CD4-positive, alpha-beta T cell treated with Interleukin-15 for 4 hours (primary cell): ENCODE data around the gene ESPN.

Experiments used
- DNase-seq: peaks from one replicate; pipeline ENCODE4 v3.0.0-alpha.2; 2020; ENCODE audit warnings: low spot score

Gene ESPN

DNA sequence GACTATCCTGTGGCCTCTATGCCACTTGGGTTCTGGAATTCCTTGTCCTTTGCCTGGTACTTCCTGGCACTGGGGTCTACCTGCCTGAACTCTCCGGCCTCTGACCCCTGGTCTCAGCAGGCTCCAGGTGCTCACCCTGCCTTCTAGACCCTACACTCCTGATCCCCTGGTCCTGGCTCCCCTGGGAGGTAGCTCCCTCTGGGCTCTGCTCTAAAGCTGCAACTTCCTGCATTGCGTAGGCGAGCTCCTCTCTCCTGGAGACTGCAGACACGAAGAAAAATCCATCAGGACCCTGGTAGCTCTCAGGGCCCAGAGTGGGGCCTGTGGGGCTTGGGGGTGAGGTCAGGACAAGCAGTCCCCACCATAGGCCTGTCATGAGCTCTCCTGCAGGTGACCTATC lies 74.7 kb downstream of the ESPN start:
- DNase-seq: no peak

- DNase-seq: no peak
These were observed 76.1 kb downstream of the ESPN start for GRCh38 chr1:6500544-6501278.

DNA sequence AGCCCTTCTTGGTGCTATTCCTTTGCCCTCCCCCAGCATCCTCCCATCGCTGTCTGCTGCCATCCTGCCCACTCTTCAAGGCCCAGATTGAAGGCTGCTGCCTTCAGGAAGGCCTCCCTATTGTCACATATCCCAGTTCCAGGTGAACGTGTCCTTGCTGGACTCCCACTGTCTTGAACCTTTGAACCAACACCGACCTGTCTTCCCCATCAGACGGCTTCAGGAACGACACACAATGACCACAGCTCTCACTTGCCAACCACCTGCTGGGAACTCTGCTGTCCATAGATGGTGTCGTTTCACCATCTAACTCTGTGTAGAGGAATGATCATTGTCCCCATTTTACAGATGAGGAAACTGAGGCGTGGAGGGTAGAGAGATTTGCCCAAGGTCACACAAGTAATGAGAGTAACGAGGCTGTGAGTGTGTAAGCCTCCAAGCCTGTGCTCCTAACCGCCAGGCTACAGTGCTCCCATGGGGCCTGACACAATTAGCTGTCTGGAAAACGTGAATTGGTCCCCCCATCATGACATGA lies 76.8 kb downstream of the ESPN start:
- DNase-seq: no peak

GRCh38 chr1:6502000-6502891 lies 77.7 kb downstream of the ESPN start:
- no peak for DNase-seq

GRCh38 chr1:6503884-6504602 lies 79.5 kb downstream of the ESPN start:
- DNase-seq: no peak

- DNase-seq: no peak
These were observed 80.3 kb downstream of the ESPN start for GRCh38 chr1:6504887-6505286.

DNA sequence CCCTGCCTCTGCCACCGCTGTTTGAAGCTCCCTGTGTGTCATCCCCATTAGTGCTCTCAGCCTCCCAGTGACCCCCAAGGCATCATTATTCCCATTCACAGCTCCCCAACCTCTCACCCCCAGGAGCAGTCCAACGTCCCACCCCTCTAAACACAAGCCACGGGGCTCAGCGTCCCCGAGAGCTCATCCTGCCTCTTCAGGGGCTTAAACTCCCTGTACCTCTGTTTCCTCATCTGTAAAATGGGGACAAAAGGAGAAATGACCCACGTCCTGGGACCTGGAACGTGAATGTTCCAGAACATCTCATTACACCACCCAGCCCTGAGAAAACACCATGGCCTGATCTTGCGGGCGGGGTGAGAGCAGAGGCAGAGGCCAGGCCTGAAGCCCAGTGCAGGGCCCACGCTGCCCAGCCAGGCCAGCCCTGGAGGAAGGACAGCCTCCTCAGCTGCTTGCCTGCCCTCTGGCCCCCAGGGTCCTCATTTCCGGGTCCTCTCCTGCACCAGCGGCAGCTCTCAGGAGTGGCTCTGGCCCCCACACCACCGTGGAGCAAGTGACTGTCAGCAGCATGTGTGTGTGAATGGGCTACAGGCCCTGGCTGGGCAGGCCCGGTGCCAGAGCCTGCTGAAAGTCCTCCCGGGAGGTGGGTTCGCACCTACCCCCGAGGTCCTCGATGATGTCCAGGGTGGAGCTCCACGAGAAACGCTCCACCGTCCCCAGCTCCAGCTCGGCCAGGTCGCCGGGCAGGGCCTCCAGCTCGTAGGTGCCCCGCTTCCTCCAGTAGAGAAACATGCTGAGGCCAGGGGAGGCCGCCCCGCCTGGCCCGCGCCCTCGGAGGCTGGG lies 81.0 kb downstream of the ESPN start:
- no peak for DNase-seq

- no peak for DNase-seq
These were observed 81.8 kb downstream of the ESPN start for GRCh38 chr1:6506210-6507036.

- no peak for DNase-seq
These were observed 82.5 kb downstream of the ESPN start for GRCh38 chr1:6507037-6507428.

DNA sequence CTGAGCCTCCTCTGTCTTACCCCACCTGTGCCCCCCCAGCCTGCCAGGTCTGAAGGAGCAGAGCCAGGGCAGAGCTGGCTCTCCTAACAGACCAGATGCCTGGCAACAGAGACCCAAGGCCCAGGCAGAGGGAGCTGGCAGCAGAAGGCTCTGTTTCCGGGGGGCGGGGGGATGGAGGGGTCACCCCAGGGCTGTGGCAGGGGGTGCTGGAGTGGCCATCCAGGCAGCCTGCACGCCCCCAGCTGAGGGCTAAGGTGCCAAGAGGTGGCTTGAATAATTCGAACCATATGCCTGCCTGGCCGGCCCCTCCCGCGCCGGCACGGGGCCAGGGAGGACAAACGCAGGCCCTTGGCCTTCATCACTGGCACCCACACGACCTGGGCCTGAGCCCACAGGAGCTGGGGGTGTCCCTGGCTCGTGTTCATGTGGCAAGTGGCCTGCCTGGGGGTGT lies 82.9 kb downstream of the ESPN start:
- DNase-seq: no peak

- no peak for DNase-seq
These were observed 83.7 kb downstream of the ESPN start for GRCh38 chr1:6508154-6508815.

DNA sequence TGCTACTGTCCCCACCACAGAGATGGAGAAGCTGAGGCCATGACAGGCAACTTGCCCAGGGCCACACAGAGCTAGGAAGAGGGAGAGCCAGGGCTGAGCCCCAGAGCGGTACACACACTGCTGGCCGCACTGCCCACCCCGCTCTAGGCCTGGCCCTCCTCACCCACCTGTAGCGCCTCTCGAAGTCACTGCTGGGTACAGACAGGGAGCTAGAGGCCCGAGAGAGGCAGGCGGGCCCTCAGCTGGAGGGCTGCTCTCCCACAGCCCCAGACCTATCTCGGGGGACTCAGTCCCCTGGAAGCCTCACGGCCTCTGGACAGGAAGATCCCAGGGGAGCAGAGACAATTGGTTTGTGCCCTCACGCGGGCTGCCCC lies 84.2 kb downstream of the ESPN start:
- no peak for DNase-seq

- no peak for DNase-seq
These were observed 84.8 kb downstream of the ESPN start for GRCh38 chr1:6509220-6509918.

DNA sequence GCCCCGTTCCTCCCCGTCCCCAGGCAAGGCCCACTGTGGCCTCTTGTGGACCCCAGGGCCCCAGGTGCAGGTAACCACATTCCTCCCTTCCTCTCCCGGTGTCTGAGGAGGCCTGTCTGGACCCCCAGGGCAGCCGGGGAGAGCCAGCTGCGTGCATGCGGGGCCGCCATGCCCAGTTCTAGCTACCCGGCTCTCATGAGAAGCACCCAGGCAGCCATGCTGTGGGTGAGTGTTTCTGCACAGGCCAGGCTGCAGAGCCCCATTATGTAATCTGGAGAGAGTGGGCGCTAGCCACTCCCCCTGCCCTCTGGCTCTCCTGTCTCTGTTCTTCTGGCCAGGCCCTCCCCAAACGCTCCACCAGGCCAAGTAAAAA lies 85.3 kb downstream of the ESPN start:
- DNase-seq: no peak

DNA sequence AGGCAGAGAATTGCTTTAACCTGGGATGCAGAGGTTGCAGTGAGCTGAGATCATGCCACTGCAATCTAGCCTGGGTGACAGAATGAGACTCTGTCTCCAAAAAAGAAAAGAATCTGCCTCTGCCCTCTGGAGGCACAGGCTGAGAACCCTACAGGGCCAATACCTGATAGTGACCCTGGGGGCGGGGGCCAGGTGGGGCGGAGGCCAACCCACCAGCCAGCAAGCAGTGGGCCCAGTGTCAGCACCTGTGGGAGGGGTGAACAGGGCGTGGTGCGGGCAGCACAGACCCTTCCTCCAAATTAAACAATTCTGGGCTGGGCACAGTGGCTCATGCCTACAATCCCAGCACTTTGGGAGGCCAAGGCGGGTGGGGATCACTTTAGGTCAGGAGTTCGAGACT lies 85.9 kb downstream of the ESPN start:
- no peak for DNase-seq
